PC-3 (cell line): ENCODE results near the gene PSEN2. TPM values are rescaled to one million over a fixed set of nuclear protein-coding genes. Genes with fewer than 3 reads are reported as not detected.
A peak's percentile ranks its signal among the peaks of the same experiment; 100 is the strongest.

Experiments
- ATAC-seq: fragments of 200-7000 bp; cut with Tn5 transposase; 2 replicates; pipeline ENCODE4 v1.9.1; 2020; ENCODE audit warnings: mild to moderate bottlenecking, moderate library complexity
- BruUV-seq: library from RNA; stranded (reverse); fragments of 400-500 nt; replicated peaks from 2 replicates; lab custom pipeline; 2021; lab: Mats Ljungman, UMichigan
- CTCF ChIA-PET: fragments of 300-600 bp; sonication (Branson Sonifier 250); formaldehyde crosslinking; loops from one replicate; lab custom pipeline; 2022; ENCODE audit warnings: antibody characterized with exemption; lab: Charles Lee
- POLR2A ChIA-PET: fragments of 300-600 bp; sonication (Branson Sonifier 250); formaldehyde crosslinking; loops from one replicate; lab custom pipeline; 2022; ENCODE audit warnings: antibody characterized with exemption; ENCODE audit not compliant: unreplicated experiment; lab: Charles Lee
- DNase-seq: peaks from one replicate; pipeline ENCODE4 v3.0.0-alpha.2; 2015
- H2AFZ ChIP-seq: fragments of 300-600 bp; sonication (generic); 2 replicates; pipeline ENCODE4 v1.6.0; 2016; ENCODE audit warnings: antibody characterized with exemption, low read length
- H3F3A ChIP-seq: fragments of 300-600 bp; sonication (generic); one replicate; pipeline ENCODE4 v1.6.0; 2017; ENCODE audit warnings: antibody characterized with exemption, low read length, control low read depth, mild to moderate bottlenecking; ENCODE audit not compliant: unreplicated experiment
- H3K27ac ChIP-seq: fragments of 300-600 bp; sonication (generic); 2 replicates; pipeline ENCODE4 v1.5.1; 2016; ENCODE audit warnings: mild to moderate bottlenecking, low read length
- H3K27me3 ChIP-seq: fragments of 300-600 bp; sonication (generic); 2 replicates; pipeline ENCODE4 v1.6.1; 2016; ENCODE audit warnings: low read length, mixed read lengths
- H3K36me3 ChIP-seq: fragments of 300-600 bp; sonication (generic); 2 replicates; pipeline ENCODE4 v1.6.1; 2016; ENCODE audit warnings: low read depth, mixed run types, low read length, mixed read lengths
- H3K4me1 ChIP-seq: fragments of 300-600 bp; sonication (generic); 2 replicates; pipeline ENCODE4 v1.5.1; 2016; ENCODE audit warnings: low read length; ENCODE audit not compliant: insufficient read depth
- H3K4me2 ChIP-seq: fragments of 300-600 bp; sonication (generic); 2 replicates; pipeline ENCODE4 v1.6.0; 2016; ENCODE audit warnings: low read length
- H3K4me3 ChIP-seq: fragments of 300-600 bp; sonication (generic); 2 replicates; pipeline ENCODE4 v1.5.1; 2016; ENCODE audit warnings: mild to moderate bottlenecking, low read length, mixed read lengths
- H3K79me2 ChIP-seq: fragments of 300-600 bp; sonication (generic); 2 replicates; pipeline ENCODE4 v1.6.1; 2017; ENCODE audit warnings: low read length, mixed read lengths
- H3K9ac ChIP-seq: fragments of 300-600 bp; sonication (generic); 2 replicates; pipeline ENCODE4 v1.6.0; 2016; ENCODE audit warnings: mild to moderate bottlenecking, low read length
- H3K9me2 ChIP-seq: fragments of 300-600 bp; sonication (generic); replicated peaks from 2 replicates; pipeline ENCODE4 v1.6.1; 2016; ENCODE audit warnings: mixed run types, low read length, mixed read lengths
- H3K9me3 ChIP-seq: fragments of 300-600 bp; sonication (generic); 2 replicates; pipeline ENCODE4 v1.6.1; 2016; ENCODE audit warnings: low read length, mixed read lengths
- H4K20me1 ChIP-seq: fragments of 300-600 bp; sonication (generic); 2 replicates; pipeline ENCODE4 v1.6.1; 2016; ENCODE audit warnings: low read length, mixed read lengths
- CTCF ChIP-seq: fragments of 300-600 bp; sonication (generic); conservative IDR thresholded peaks from 2 replicates; pipeline ENCODE4 v1.5.1; 2017; ENCODE audit warnings: antibody characterized with exemption, low read depth, mild to moderate bottlenecking, low read length
- EZH2 ChIP-seq: fragments of 300-600 bp; sonication (generic); IDR thresholded peaks from one replicate; pipeline ENCODE4 v1.6.1; 2017; ENCODE audit warnings: antibody characterized with exemption, mild to moderate bottlenecking, low read length; ENCODE audit not compliant: unreplicated experiment
- EZH2phosphoT487 ChIP-seq: fragments of 300-600 bp; sonication (generic); IDR thresholded peaks from 2 replicates; pipeline ENCODE4 v1.6.1; 2018; ENCODE audit warnings: mild to moderate bottlenecking, antibody characterized with exemption, low read length, borderline replicate concordance
- intact Hi-C: fragments of 100-400 bp; cut with micrococcal nuclease; formaldehyde crosslinking; loops from 2 replicates; pipeline ENCODE4 v1.9.0; 2023
- total RNA-seq: library from RNA; depleted of rRNA; stranded (reverse); fragments of >200 nt; gene quantifications from 2 replicates; pipeline ENCODE4 v1.2.3, GENCODE V29; 2014

Gene PSEN2
- total RNA-seq, 1 experiment from 2014 or later, result 85.3 TPM

DNA sequence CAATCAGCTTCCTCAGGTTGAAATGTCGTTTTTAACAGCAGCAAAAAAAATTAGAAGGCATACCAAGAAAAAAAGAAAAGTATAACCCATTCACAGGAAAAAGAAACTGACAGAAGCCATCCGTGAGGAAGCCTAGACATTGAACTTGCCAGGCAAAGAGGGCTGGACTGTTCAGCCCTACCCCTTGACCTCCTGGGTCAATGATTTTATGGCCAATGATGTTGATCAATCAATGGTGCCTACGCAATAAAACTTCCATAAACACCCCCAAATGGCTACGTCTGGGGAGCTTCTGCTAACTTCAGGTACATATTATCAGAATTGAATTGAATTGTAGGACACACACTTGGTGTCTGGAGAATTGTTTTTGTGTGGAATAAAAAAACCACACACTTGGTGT is 4.8 kb upstream of the PSEN2 start:
- peaks cover 52% of the 10 kb centered on the region for H3K4me1 ChIP-seq
- H3K9ac ChIP-seq, result no peak overlapping the region
- peak overlapping the region; percentile 19 for H3K27ac ChIP-seq
- no peaks in the 10 kb centered on the region for H3K9me3 ChIP-seq
- H3K4me3 ChIP-seq, result no peak overlapping the region
- no peaks in the 10 kb centered on the region for H3K9me2 ChIP-seq
- ChIA-PET POLR2A (interaction anchor here (0.6 kb wide), 3 partner anchors 101 to 434 kb away, joined by 3 read pairs; no protein-coding TSS in a partner anchor), CTCF (no interaction called here)
- H4K20me1 ChIP-seq, result no peaks in the 10 kb centered on the region
- no peaks in the 10 kb centered on the region for H3K36me3 ChIP-seq
- no peaks in the 10 kb centered on the region for H3K27me3 ChIP-seq
- 0 out of 2 replicates have a peak overlapping the region, but pooled peaks have one; percentile 3 for H2AFZ ChIP-seq
- ATAC-seq (no peak), DNase-seq (no peak)
- no peaks in the 10 kb centered on the region for H3K79me2 ChIP-seq
- no TSS peak for BruUV-seq
- TF ChIP-seq EZH2, result no peak
- no peak for TF ChIP-seq CTCF
- TF ChIP-seq EZH2phosphoT487, result no peak
- no peaks in the 10 kb centered on the region for H3F3A ChIP-seq
- H3K4me2 ChIP-seq, result peak overlapping the region; percentile 54
- intact Hi-C loops, result loop anchor here (5.0 kb wide), 1 partner anchor 227 kb away; no protein-coding TSS in a partner anchor

DNA sequence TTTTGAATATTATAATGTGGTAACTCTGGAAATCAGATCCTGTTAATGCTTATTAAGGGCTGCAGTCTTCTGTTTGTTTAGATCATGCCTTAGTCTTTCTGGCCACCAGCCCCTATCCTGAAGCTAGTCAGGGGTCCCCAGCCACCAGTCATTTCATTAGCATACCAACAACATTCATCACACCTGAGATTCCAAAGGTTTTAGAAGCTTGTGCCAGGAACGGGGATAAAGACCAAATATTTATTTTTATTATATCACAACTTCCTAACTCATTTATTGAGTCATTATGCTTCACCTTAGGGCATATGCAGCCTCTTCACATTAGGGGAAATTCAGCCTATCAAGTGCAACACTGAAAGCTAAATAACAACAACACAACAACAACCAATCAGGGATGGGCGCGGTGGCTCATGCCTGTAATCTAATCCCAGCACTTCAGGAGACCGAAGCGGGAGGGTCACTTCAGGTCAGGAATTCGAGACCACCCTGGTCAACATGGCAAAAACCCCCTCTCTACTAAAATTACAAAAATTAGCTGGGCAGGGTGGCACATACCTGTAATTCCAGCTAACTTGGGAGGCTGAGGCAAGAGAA is 2.9 kb upstream of the PSEN2 start:
- Histone ChIP-seq H4K20me1 (peaks cover 7% of the 10 kb centered on the region; the same call in 1 of the 2 replicates), H3K4me2 (peak overlapping the region; percentile 37), H3K9me3 (no peaks in the 10 kb centered on the region), H3K27ac (no peak overlapping the region), H3K36me3 (no peaks in the 10 kb centered on the region), H3K9ac (no peak overlapping the region), H3K9me2 (no peaks in the 10 kb centered on the region), H3K4me3 (no peak overlapping the region), H3K79me2 (peaks cover 19% of the 10 kb centered on the region), H3K4me1 (peaks cover 68% of the 10 kb centered on the region), H3F3A (no peaks in the 10 kb centered on the region), H3K27me3 (no peaks in the 10 kb centered on the region), H2AFZ (no peak overlapping the region)
- TF ChIP-seq EZH2phosphoT487 (no peak), EZH2 (no peak), CTCF (no peak)
- ATAC-seq (no peak), DNase-seq (peak; percentile 87)
- POLR2A ChIA-PET, result no interaction called here
- BruUV-seq, result no TSS peak
- intact Hi-C loops, result loop anchor here (5.0 kb wide), 1 partner anchor 225 kb away; no protein-coding TSS in a partner anchor
- CTCF ChIA-PET, result interaction anchor here (0.7 kb wide), 1 partner anchor 244 kb away, joined by 6 read pairs; no protein-coding TSS in a partner anchor

- Histone ChIP-seq H3K9me3 (no peaks in the 10 kb centered on the region), H3K4me1 (peaks cover 58% of the 10 kb centered on the region), H2AFZ (no peak overlapping the region), H3K9ac (no peak overlapping the region), H3K79me2 (peaks cover 24% of the 10 kb centered on the region), H3F3A (no peaks in the 10 kb centered on the region), H3K27ac (no peak overlapping the region), H4K20me1 (peaks cover 7% of the 10 kb centered on the region; the same call in 1 of the 2 replicates), H3K4me3 (no peak overlapping the region), H3K4me2 (no peak overlapping the region), H3K36me3 (no peaks in the 10 kb centered on the region), H3K9me2 (no peaks in the 10 kb centered on the region), H3K27me3 (no peaks in the 10 kb centered on the region)
- intact Hi-C loops, result loop anchor here (5.0 kb wide), 1 partner anchor 224 kb away; no protein-coding TSS in a partner anchor
- no peak for DNase-seq
- no peak for ATAC-seq
- no peak for TF ChIP-seq CTCF
- BruUV-seq, result no TSS peak
- ChIA-PET CTCF (interaction anchor here (0.6 kb wide), 1 partner anchor 39 kb away, joined by 4 read pairs; no protein-coding TSS in a partner anchor), POLR2A (no interaction called here)
Observed at GRCh38 chr1:226868726-226869125, 1.7 kb upstream of the PSEN2 start.
